WTC11 (cell line): ENCODE data around the gene SEMA4A. TPM values are rescaled to one million over a fixed set of nuclear protein-coding genes. Genes with fewer than 3 reads are reported as not detected.

Source experiments
- ATAC-seq: fragments of 200-7000 bp; cut with Tn5 transposase; 2 replicates; pipeline ENCODE4 v1.10.0; 2021; ENCODE audit warnings: mild to moderate bottlenecking, moderate library complexity
- CTCF ChIA-PET: fragments of 300-600 bp; sonication (Branson Sonifier 250); formaldehyde crosslinking; loops from one replicate; lab custom pipeline; 2021; ENCODE audit warnings: antibody characterized with exemption; lab: Charles Lee
- POLR2A ChIA-PET: fragments of 350-600 bp; sonication (Branson Sonifier 250); formaldehyde crosslinking; loops from one replicate; lab custom pipeline; 2021; ENCODE audit warnings: antibody characterized with exemption; lab: Charles Lee
- DNase-seq: peaks from one replicate; pipeline ENCODE4 v3.0.0; 2021; ENCODE audit warnings: low spot score
- H3K27ac Mint-ChIP-seq: 2 replicates; pipeline ENCODE4 v1.8.0; 2021; ENCODE audit warnings: mixed read lengths
- H3K27me3 Mint-ChIP-seq: 2 replicates; pipeline ENCODE4 v1.8.0; 2021; ENCODE audit warnings: low read depth, mild to moderate bottlenecking, moderate library complexity, mixed read lengths
- H3K36me3 Mint-ChIP-seq: 2 replicates; pipeline ENCODE4 v1.8.0; 2021; ENCODE audit warnings: mixed read lengths
- H3K4me1 Mint-ChIP-seq: 2 replicates; pipeline ENCODE4 v1.8.0; 2022; ENCODE audit warnings: mixed read lengths
- H3K4me3 Mint-ChIP-seq: 2 replicates; pipeline ENCODE4 v1.8.0; 2021; ENCODE audit warnings: mild to moderate bottlenecking, moderate library complexity, mixed read lengths
- H3K9me3 Mint-ChIP-seq: 2 replicates; pipeline ENCODE4 v1.8.0; 2021; ENCODE audit warnings: mixed read lengths
- E2F1 ChIP-seq: sonication (generic); formaldehyde crosslinking; IDR thresholded peaks from 2 replicates; pipeline ENCODE4 v1.8.0; 2022; ENCODE audit warnings: mild to moderate bottlenecking, missing genetic modification reagents
- ELF4 ChIP-seq: sonication (generic); formaldehyde crosslinking; IDR thresholded peaks from 2 replicates; pipeline ENCODE4 v1.8.1; 2022; ENCODE audit warnings: low read depth, mild to moderate bottlenecking, moderate library complexity, missing genetic modification reagents
- GTF2I ChIP-seq: fragments of 250-450 bp; sonication (Bioruptor Pico); conservative IDR thresholded peaks from 2 replicates; pipeline ENCODE4 v1.4.0; 2021; ENCODE audit warnings: mild to moderate bottlenecking
- IRF1 ChIP-seq: sonication (generic); formaldehyde crosslinking; IDR thresholded peaks from 2 replicates; pipeline ENCODE4 v1.8.0; 2023; ENCODE audit warnings: missing genetic modification reagents
- IRF2 ChIP-seq: sonication (generic); formaldehyde crosslinking; IDR thresholded peaks from 2 replicates; pipeline ENCODE4 v1.8.0; 2022; ENCODE audit warnings: low read depth, missing genetic modification reagents, borderline replicate concordance
- NR3C1 ChIP-seq: sonication (generic); formaldehyde crosslinking; conservative IDR thresholded peaks from 2 replicates; pipeline ENCODE4 v1.8.1; 2023; ENCODE audit warnings: low read depth, mild to moderate bottlenecking, missing genetic modification reagents
- STAT6 ChIP-seq: sonication (generic); formaldehyde crosslinking; conservative IDR thresholded peaks from 2 replicates; pipeline ENCODE4 v1.8.1; 2023; ENCODE audit warnings: mild to moderate bottlenecking, low read depth, missing genetic modification reagents, moderate library complexity
- ZBTB21 ChIP-seq: sonication (generic); formaldehyde crosslinking; IDR thresholded peaks from 2 replicates; pipeline ENCODE4 v1.8.1; 2023; ENCODE audit warnings: mild to moderate bottlenecking, missing genetic modification reagents, borderline replicate concordance
- ZBTB43 ChIP-seq: sonication (generic); formaldehyde crosslinking; IDR thresholded peaks from 2 replicates; pipeline ENCODE4 v1.8.1; 2023; ENCODE audit warnings: mild to moderate bottlenecking, missing genetic modification reagents
- ZNF121 ChIP-seq: sonication (generic); formaldehyde crosslinking; IDR thresholded peaks from 2 replicates; pipeline ENCODE4 v1.8.0; 2023; ENCODE audit warnings: missing genetic modification reagents
- ZNF138 ChIP-seq: sonication (generic); formaldehyde crosslinking; conservative IDR thresholded peaks from 2 replicates; pipeline ENCODE4 v1.8.1; 2022; ENCODE audit warnings: mild to moderate bottlenecking, moderate library complexity, missing genetic modification reagents
- ZNF219 ChIP-seq: sonication (generic); formaldehyde crosslinking; IDR thresholded peaks from 2 replicates; pipeline ENCODE4 v1.8.0; 2023; ENCODE audit warnings: missing genetic modification reagents, mild to moderate bottlenecking, borderline replicate concordance
- ZNF281 ChIP-seq: sonication (generic); formaldehyde crosslinking; IDR thresholded peaks from 2 replicates; pipeline ENCODE4 v1.8.0; 2023; ENCODE audit warnings: mild to moderate bottlenecking, missing genetic modification reagents
- ZNF317 ChIP-seq: sonication (generic); formaldehyde crosslinking; IDR thresholded peaks from 2 replicates; pipeline ENCODE4 v1.8.1; 2023; ENCODE audit warnings: low read depth, mild to moderate bottlenecking, moderate library complexity, missing genetic modification reagents, borderline replicate concordance
- ZNF425 ChIP-seq: fragments of 250-450 bp; sonication (Bioruptor Pico); conservative IDR thresholded peaks from 2 replicates; pipeline ENCODE4 v1.9.0; 2021; ENCODE audit warnings: mild to moderate bottlenecking
- total RNA-seq: library from RNA; stranded (reverse); gene quantifications from 3 replicates; pipeline ENCODE4 v1.2.3, GENCODE V29; 2021
- TF ChIP-seq, protein P1 (sequence below): sonication (generic); formaldehyde crosslinking; IDR thresholded peaks from 2 replicates; pipeline ENCODE4 v1.8.0; 2022; ENCODE audit warnings: mild to moderate bottlenecking, missing genetic modification reagents
- TF ChIP-seq, protein P2 (sequence below): fragments of 250-450 bp; sonication (Bioruptor Pico); IDR thresholded peaks from 2 replicates; pipeline ENCODE4 v1.9.0; 2021; ENCODE audit warnings: moderate library complexity, mild to moderate bottlenecking, inconsistent platforms, borderline replicate concordance

The SEMA4A gene
- total RNA-seq, 1 experiment from 2014 or later: 12.4 TPM

- no peak for TF ChIP-seq ZNF317 (CRISPR knock-in tag)
- TF ChIP-seq, all 79 proteins: peak for 0
Observed at GRCh38 chr1:156126630-156127534, 26.5 kb upstream of the SEMA4A start (continued).

DNA sequence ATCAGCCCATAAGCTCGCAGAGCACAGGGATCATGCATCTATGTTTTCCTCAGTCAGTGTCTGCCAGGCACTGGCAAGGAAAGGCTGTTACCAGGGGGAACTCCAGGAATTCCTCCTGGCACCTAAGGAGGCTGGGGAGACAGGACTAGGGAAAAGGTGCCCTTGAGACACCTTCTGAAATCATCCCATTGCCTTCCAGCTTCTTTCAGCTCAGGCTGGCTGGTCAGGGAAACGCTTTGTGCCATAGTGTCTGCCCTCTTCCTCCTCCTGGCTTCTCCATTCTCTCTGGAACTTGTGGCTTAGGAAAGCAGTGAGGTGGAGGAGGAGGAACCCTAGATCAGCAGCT is 25.1 kb upstream of the SEMA4A start:
- DNase-seq: no peak
- Mint-ChIP-seq H3K36me3 (0 out of 2 replicates have a peak, but pooled peaks cover 2% of the 10 kb centered on the region), H3K27ac (no peak overlapping the region), H3K4me1 (peaks cover 44% of the 10 kb centered on the region), H3K27me3 (no peaks in the 10 kb centered on the region; the same call in 1 of the 2 replicates), H3K9me3 (no peaks in the 10 kb centered on the region), H3K4me3 (no peak overlapping the region)
- ChIA-PET CTCF (interaction anchor here (0.9 to 28.0 kb wide), 10 partner anchors 9 to 258 kb away, joined by 3 to 1176 read pairs (median 6); partner anchors contain the start of genes LMNA and MEX3A), POLR2A (interaction anchor here (0.6 to 2.7 kb wide), 6 partner anchors 22 to 1913 kb away, joined by 3 to 24 read pairs (median 4); partner anchors contain the start of genes MEX3A and PMF1)
- no peak for ATAC-seq
- TF ChIP-seq, protein P1, sequence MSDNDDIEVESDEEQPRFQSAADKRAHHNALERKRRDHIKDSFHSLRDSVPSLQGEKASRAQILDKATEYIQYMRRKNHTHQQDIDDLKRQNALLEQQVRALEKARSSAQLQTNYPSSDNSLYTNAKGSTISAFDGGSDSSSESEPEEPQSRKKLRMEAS (CRISPR knock-in tag): no peak
- TF ChIP-seq ZNF281 (CRISPR knock-in tag): no peak
- TF ChIP-seq STAT6 (CRISPR knock-in tag): no peak
- no peak for TF ChIP-seq ZNF121 (CRISPR knock-in tag)
- no peak for TF ChIP-seq ZNF219
- no peak for TF ChIP-seq ELF4 (CRISPR knock-in tag)
- no peak for TF ChIP-seq ZNF425 (CRISPR knock-in tag)
- TF ChIP-seq E2F1 (CRISPR knock-in tag): no peak
- TF ChIP-seq ZBTB43: no peak
- no peak for TF ChIP-seq NR3C1 (CRISPR knock-in tag)
- TF ChIP-seq IRF2 (CRISPR knock-in tag): no peak
- TF ChIP-seq GTF2I: no peak
- TF ChIP-seq ZBTB21 (CRISPR knock-in tag): no peak
- TF ChIP-seq ZNF138 (CRISPR knock-in tag): no peak
- TF ChIP-seq, protein P2, sequence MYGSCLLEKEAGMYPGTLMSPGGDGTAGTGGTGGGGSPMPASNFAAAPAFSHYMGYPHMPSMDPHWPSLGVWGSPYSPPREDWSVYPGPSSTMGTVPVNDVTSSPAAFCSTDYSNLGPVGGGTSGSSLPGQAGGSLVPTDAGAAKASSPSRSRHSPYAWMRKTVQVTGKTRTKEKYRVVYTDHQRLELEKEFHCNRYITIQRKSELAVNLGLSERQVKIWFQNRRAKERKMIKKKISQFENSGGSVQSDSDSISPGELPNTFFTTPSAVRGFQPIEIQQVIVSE (CRISPR knock-in tag): no peak
- no peak for TF ChIP-seq IRF1
